Measurements from ENCODE around the gene ARFIP2.
"Not testable (repeated sequence)": the region's sequence is repeated elsewhere in the genome, so short reads cannot be mapped to it uniquely, and the experiment has no call there.

The ARFIP2 gene, protein sequence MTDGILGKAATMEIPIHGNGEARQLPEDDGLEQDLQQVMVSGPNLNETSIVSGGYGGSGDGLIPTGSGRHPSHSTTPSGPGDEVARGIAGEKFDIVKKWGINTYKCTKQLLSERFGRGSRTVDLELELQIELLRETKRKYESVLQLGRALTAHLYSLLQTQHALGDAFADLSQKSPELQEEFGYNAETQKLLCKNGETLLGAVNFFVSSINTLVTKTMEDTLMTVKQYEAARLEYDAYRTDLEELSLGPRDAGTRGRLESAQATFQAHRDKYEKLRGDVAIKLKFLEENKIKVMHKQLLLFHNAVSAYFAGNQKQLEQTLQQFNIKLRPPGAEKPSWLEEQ

DNA sequence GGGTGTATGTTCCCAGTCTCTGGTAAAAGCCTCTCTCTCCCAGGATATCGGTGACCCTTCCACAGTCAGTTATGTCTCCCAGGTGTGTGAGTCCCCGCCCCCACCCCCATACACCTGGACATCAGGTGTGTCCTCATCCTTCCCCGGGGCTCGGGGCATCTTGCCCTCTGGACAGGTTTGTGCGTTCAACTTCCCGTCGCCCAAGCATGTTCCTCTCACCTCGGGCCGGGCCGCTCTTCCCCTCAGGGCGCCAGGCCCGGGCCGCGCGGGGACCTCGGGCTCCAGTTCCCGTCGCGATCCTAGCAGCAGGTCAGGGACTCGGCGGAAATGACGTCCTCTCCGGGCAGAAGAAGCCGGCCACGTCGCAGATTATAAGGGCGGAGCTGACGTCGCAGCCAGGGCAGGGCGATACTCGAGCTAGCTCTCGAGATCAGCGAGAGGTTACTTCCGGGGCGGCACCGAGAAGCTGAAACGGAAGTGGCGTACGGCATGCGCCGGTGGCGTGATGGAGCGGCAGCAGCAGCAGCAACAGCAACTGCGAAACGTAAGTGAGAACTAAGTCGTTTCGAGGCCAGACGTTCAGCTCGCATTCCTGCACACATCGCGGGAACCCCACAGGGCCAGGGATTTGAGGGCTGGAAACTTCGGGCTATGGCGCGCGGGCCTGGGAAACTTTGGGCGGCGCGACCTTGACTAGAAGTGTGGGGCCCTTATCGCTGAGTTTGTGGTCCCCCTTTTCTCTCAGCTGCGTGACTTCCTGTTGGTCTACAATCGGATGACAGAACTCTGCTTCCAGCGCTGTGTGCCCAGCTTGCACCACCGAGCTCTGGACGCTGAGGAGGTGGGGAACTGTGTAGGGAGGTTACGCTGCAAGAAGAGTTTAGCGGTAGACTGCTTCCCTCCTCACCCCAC lies at the start of gene ARFIP2, which contains the start of gene TIMM10B:
ARFIP2 (minus strand) TSS at position 320 of the 912 bp plus-strand sequence. CDS start 910 bp downstream, outside the sequence.
TIMM10B (plus strand) TSS at position 490 of the 912 bp plus-strand sequence; CDS start at position 506, 16 bp downstream.
- peak; percentile 99 for DNase-seq

DNA sequence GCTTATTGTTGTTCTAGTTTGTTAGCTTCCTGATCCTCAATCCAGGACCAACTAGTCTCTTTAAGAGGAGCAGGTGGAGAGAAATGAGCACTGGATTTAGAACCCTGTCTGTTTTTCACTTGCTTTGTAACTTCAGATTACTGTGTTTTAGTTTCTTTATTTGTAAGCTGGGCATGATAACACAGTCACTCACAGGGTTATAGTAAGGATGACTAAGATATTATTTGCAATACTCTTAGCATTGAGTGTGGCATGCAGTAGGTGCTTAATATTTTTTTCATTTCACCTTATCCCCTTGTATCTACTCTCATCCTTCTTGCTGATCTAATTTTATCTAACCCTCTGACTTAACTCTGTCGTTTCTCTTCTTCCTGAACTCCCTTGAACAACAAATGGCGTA lies 49.7 kb upstream of the ARFIP2 start:
- DNase-seq, result no peak

DNA sequence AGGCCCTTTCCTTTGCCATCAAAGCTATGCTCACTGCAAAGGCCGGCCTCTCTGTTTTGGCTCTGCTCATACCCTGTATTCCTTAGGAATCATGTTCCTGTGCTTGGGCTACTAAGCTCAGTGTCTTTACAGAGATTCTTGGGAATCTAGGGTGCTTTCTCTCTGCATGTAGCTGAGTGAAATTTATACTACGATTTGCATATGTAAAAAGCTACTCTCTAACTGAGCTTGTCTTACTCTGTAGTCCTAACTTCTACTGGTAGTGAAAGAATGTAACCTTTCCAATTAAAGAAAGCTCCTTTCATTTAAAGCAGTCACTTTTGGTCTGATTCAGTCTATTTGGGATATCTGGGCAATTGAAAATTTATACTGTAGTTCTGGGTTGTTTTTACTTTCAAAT lies 48.1 kb upstream of the ARFIP2 start:
- no peak for DNase-seq

DNA sequence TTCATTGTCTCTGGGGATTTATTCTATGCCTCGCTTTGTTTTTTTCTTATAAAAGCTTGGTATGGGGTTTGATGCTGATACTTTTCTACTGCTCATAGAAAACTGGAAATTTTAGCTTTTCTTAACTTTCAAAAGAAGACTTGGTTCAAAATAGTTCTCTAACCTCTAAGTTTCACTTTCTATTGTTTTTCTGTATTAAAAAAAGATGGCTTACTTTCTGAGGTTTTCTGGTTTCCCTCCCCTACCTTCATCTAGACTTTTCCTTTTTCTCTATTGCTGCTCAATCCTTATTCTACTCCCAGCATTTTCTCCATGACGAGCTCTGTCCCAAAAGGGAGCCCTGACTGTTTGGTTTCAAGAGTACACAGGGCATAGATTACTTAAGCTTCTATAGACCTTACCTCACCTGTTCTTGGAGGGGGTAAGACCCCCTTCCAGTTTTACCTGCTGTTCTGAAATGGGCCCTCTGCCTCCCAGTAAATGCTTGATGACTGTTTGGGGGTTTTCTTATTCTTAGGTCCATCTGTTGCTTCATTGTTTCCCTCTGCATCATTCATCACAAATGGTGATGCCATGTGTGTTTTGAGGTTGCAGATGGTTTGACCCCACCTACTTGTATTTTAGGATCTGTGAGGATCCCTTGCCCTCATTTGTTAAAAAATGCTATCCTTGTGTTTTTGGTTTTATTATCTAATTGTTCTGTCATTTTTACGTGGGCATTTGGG lies 45.4 kb upstream of the ARFIP2 start:
- no peak for DNase-seq

DNA sequence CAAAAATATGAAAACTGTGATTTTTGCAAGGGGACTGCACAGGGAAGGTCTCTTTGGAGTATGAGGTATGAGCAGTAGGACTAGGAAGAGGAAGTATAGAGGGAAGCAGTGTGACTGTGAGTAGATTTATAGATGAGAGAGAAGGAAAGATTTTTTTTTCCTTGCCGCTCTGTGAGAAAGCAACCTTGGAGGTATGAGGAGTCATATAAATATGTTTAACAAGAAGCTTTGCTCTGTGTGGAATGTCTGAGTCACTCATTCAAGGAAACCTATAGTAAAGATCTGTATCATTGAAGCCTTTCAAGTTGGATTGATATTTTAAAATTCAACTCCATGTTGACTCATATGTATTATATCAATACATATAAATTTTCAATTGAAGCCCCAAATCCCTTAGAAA lies 42.1 kb upstream of the ARFIP2 start:
- DNase-seq, result no peak

DNA sequence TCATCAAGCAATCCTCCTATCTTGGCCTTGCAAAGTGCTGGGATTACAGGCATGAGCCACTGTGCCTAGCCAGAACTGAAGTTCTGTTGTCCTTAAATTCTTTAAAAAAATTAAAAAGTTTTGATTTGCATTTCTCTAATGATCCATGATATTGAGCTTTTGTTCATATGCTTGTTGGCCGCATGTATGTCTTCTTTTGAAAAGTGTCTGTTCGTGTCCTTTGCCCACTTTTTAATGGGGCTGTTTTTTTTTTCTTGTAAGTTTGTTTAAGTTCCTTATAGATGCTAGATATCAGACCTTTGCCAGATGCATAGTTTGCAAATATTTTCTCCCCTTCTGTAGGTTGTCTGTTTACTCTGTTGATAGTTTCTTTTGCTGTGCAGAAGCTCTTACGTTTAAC lies 40.8 kb upstream of the ARFIP2 start:
- not testable (repeated sequence) for DNase-seq

DNA sequence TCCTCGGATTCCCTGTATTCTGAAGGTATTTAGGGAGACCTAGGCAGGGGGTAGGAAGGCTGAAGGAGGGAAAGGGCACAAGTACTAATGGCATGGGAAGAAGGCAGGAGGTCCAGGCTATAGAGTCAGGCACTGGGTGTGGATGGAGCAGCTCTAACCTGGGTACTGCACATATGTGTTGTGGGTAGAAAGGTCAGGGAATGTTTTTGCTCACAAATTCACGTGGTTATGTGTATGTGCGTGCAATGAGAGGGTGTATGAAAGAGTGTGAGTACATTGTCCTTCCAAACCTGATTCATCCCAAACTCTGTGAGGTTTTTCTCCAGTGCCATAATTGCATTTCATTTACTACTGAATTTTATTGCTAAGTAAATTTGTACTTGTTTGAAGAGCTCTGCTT lies 39.1 kb upstream of the ARFIP2 start:
- DNase-seq, result no peak

DNA sequence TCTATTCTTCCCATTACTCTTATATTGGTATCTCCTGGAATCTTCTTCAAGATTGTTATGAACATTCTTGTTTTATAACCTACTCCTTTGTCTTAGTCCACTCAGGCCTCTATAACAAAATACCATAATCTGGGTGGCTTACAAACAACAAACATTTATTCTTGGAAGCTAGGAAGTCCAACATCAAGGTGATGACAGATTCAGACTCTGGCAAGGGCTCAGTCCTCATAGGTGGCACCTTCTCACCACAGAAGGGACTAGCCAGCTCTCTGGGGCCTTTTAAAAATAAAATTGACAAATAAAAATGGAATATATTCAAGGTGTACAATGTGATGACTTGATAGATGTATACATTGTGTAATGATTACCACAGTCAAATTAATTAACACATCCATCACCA lies 35.7 kb upstream of the ARFIP2 start:
- DNase-seq, result no peak

DNA sequence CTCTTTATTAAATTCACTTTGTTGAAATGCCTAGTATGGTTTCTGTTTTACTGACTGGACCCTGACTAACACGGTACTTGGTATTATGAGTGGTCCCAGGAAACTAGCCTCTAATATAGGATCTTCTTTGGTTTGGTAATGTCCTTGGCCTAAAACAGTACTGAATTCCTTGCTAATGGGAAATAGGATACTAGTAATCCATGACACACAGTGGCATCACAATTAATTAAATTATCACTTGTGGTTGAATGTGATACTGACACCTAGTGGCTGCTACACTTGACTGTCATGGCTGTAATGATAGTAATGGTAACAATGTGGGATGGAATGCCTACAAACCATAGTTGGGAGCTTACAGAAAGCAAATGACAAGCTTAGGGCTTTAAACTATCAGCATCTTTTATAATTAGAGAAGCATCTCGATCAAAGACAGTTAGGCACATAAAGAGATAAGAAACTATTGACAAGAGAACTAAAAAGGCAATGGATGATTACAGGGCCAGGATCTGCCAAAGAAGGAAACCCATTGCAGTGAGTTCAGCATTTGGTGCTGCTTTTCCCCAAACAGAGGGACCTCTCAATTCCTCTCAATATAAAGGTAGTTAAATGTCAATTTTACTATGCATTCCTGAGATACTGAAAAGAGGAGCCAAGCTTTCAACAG lies 24.6 kb upstream of the ARFIP2 start:
- peak; percentile 60 for DNase-seq

DNA sequence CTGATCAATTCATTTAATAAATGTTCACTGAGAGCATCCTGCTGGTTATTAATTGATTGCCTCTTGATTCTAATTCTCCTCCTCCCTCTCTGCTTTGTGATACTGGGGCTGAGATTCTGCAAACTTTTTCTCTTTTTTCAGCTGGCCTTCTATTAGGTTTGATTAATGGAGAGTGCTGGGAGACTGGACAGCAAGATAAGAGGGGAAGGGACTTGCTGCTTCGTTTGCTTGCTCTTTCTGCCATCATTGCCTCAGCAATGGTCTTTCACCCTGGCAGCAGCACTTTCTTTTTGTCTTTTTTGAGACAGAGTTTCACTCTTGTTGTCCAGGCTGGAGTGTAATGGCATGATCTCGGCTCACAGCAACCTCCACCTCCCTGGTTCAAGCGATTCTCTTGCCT lies 23.0 kb upstream of the ARFIP2 start:
- no peak for DNase-seq

DNA sequence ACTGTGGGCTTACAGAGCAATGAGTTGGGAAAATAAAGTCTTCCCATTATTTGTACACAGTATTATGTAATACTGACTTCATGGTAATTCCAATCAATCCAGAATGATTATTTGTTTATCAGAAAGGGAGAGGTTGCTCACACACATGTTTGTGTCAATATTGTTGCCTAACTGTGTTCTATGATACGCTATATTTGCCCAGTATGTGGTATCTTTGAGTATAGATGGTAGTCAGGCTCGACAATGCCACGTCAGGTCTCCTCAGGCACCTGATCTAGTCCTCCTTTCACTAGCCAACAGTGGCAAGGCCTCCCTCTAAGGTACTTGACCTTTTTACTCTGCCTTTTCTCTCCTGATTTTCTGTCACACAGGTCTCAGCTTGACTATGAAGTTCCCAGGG lies 21.3 kb upstream of the ARFIP2 start:
- DNase-seq, result no peak

DNA sequence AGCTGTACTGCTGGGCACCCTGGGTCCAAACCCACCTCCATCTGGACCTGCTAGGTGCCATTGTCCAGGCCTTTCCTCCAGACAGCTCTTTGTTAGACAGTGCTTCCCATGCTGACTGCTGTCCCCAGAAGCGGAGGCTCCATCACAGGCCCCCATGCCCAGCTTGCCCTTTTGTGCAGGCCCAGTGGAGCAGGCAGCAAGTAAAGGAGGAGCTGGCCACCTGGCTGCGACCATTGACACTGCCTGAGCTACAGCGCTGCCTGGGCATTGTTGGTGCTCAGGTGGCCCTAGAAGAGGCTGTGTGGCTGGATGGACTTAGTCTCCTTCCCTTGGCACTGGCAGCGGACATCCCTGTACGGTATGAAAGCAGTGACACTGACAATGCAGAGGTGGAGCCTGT lies 17.4 kb upstream of the ARFIP2 start:
- no peak for DNase-seq

DNA sequence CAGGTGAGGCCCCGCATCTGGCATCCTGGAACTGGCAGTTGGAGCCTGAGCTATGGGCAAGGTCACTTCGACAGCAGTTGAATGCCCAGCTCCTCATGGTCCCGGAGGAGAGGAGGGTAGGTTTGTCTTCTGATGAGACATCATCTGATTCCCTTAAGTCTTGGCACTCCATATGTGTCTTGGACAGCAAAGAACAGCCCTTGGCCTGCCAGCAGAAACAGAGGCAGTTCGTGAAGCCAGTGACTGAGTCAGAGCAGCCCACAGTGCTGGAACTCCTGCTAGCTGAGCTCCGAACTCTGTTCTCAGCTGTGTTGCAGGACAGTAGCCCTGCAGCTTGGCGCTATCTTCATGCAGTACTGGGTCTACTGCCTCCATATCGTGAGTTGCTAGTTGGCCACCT lies 17.0 kb upstream of the ARFIP2 start:
- no peak for DNase-seq

DNA sequence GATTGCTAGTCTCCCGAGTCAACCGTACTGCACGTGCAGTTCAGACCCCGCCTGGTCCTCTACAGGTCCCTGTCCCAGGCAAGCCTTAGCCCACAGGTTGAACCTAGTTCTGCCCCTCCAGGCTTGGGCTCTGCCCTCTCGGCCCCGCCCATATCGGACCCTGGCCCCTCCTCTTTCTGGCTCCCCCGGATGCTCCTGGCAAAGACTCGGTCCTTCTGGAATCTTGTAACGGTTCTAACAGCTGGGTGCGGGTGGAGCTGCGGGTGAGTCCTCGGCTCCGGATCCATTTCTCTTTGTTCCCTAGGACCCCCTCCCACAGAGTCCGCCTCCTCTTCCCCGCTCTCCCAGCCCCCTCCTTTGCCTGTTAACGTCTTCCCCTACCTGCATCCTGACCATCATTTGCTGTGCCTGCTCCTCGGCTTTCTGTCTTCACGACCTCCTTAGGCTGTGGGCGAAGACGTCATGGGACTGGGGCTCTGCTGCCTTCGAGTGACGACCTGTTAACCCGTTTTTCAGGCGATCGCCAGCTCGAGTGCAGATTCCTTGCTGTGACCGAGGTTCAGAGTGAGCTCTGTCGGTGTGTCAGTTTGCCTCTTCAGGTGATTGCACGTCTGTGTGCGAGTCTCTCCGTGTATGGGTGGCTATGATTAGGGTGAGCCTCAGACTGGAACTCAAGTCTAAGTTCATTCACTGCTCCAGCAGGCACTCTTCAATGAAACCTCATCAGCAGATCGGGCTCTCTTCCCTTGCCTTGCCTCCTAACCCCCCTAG lies 16.1 kb upstream of the ARFIP2 start, which contains the start of gene DNHD1:
DNHD1 (plus strand) TSS at position 212 of the 771 bp plus-strand sequence. CDS start 936 bp downstream, outside the sequence.
- DNase-seq, result peak; percentile 21

DNA sequence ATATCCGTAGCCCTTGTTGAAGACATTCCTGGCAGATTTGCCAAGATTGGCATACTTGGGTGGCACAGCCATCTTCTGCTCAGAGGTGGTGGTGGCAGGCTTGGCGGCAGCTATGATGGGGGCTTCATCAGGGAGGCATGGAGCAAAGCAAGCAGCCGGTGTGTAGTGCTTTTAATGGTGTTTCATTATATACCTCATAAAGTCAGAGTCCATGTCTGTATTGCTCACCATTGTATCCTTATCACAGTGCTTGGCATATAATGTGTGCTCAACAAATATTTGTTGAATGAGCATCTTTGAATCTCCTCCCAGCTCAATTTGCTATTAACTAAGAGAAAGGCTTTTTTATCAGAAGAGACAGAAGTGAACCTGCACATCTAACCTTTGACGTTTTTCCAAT lies 8.2 kb upstream of the ARFIP2 start:
- no peak for DNase-seq

DNA sequence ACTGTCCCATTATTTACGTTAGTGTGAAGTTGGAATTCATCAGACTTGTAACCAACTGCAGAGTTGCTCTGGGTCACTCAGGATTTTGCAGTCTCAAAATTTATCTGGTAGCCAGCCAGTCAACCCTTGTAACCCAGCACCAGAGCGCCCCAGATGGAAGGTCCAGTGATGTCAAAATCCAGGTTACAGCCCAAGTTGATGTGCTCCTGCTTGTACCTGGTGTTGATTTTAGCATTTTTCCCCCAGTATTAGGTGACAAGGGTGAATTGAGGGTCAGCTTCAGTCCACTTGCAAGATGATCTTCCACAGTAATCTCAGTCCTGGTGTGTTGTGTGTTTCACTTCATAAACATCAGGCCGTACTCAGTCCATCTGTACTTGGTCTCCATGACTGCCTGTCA lies 7.7 kb upstream of the ARFIP2 start:
- DNase-seq, result no peak

DNA sequence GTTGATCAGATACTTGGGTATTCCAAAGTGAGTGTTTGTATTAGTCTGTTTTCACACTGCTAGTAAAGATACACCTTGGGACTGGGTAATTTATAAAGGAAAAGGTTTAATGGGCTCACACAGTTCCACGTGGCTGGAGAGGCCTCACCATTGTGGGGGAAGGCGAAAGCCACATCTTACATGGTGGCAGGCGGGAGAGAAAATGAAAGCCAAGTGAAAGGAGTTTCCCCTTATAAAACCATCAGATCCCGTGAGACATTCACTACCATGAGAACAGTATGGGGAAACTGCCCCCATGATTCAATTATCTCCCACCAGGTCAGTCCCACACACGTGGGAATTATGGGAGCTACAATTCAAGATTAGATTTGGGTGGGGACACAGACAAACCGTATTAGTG lies 7.2 kb upstream of the ARFIP2 start:
- DNase-seq, result no peak

DNA sequence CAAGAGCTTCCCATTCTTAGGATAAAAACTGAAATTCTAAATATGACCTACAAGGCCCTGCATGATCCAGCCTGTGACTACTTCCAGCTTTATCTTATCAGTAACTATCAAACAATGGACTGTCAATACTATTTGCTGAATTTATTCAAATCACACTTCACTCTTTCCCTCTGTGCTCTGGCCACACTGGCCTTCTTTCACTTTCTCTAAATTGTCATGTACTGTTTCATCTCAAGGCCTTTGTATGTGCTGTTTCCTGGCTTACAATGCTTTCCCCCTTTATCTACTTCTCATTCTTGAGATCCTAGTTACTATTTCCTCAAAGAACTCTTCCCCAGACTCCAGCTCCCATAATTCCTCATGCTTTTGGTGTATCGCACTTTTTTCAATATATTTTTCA lies 5.8 kb upstream of the ARFIP2 start:
- no peak for DNase-seq

DNA sequence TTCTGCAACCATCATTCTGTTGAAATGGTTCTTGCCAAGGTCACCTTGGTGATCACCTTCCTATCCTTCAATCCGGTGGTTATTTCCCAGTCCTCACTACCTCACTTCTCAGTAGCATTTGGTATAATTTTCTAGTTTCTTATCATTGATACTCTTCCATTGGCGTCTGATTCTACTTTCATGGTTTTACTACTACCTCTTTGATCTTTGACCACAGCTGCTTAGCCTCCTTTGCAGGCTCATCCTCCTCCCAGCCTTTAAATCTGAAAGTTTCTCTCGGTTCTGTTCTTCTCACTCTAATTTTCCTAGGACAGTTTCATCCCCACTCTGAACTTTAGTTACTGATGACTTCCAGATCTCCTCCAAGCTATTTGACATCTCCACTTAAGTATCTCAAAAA lies 5.1 kb upstream of the ARFIP2 start:
- no peak for DNase-seq

DNA sequence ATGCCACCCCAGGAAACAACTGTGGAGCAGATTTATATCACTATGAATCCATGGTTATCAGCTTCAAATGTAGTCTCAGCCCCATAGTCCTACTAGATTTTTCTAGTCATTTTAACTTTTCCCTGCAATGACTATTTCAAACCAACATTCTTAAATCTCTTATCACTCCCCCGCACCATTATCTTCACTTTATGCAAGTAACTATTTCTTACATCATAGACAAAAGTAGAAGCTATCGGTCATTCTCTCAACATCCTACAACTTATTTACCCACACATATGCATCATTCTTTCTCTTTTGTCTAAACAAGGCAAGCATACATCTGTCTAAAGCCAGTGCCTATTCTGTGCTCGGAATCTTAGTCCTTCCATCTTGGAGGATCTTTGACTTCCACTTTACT lies 4.5 kb upstream of the ARFIP2 start:
- DNase-seq, result no peak

DNA sequence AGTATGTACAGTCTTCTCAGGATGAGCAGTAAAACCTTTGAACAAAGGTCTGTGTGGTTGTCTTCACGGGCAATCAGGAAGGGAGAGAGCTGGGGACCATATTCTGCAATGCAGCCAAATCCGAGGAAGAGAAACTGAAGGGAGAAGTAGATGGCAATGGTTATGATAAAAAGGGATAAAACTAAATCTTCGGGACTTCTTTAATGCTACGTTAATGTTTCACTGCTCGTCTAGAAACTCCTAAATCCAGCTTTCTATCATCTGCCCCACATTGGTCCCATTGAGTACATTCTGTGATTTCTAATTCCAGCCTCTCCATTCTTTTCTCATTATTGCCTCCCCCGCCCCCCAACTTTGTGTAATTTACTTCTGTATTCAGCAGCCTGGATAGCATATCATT lies 1.9 kb upstream of the ARFIP2 start:
- no peak for DNase-seq

DNA sequence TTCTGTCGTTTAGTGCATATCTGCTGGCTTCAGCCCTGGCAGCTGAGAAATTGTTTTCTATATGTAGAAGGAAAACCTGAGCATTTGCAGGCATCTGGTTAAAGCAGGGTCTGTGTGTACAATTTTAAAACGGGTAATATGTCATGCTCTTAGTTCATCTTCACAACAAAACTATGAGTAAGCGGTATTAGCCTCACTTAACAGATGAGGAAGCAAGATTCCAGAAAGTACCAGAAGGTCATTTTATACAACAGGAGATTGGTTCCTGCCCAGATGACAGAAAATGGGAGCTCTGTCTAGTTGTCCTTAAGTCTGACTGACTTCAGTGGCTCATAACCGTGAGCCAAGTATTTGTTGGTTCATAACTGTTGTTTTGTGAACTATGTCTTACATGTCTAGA lies 1.3 kb upstream of the ARFIP2 start:
- DNase-seq, result no peak

All from eye (tissue), 1 donor.